SK-N-SH (cell line): ENCODE data around the gene DDR1.

ENCODE experiments used
- CHD2 ChIP-seq: fragments of 150-350 bp; IDR thresholded peaks from 2 replicates; pipeline ENCODE4 v1.6.1; 2018; ENCODE audit warnings: low read length; ENCODE audit not compliant: partially characterized antibody
- CTCF ChIP-seq: fragments of 200-600 bp; sonication (generic); IDR thresholded peaks from 2 replicates; pipeline ENCODE4 v1.6.1; 2017; ENCODE audit warnings: antibody characterized with exemption, mild to moderate bottlenecking, moderate library complexity
- EP300 ChIP-seq, 2 experiments: IDR thresholded peaks; 2 replicates each; pipeline versions ENCODE4 v1.4.0 to v1.6.1; 2012; ENCODE audit warnings: borderline replicate concordance in 1 of 2, low read depth in 1 of 2, low read length in 1 of 2
- FOXM1 ChIP-seq: IDR thresholded peaks from 2 replicates; pipeline ENCODE4 v1.4.0; 2012; ENCODE audit warnings: low read depth, mild to moderate bottlenecking
- PBX3 ChIP-seq: IDR thresholded peaks from 2 replicates; pipeline ENCODE4; 2012
- POLR2AphosphoS5 ChIP-seq: IDR thresholded peaks from 2 replicates; pipeline ENCODE4 v1.6.1; 2012; ENCODE audit warnings: low read depth, low read length
- REST ChIP-seq: IDR thresholded peaks from 2 replicates; pipeline ENCODE4 v1.6.1; 2012; ENCODE audit warnings: mild to moderate bottlenecking, low read depth, low read length, moderate library complexity
- RFX5 ChIP-seq: IDR thresholded peaks from 2 replicates; pipeline ENCODE4 v1.6.1; 2012; ENCODE audit warnings: mild to moderate bottlenecking, improper control_type of control experiment, low read length
- RXRA ChIP-seq: IDR thresholded peaks from 2 replicates; pipeline ENCODE4 v1.4.0; 2012; ENCODE audit warnings: low read depth, mild to moderate bottlenecking, borderline replicate concordance
- TAF1 ChIP-seq: IDR thresholded peaks from 2 replicates; pipeline ENCODE4 v1.6.1; 2012; ENCODE audit warnings: low read depth, mild to moderate bottlenecking, low read length, moderate library complexity, borderline replicate concordance
- TCF12 ChIP-seq: IDR thresholded peaks from 2 replicates; pipeline ENCODE4 v1.4.0; 2012
- YY1 ChIP-seq: IDR thresholded peaks from 2 replicates; pipeline ENCODE4 v1.4.0; 2012; ENCODE audit warnings: low read depth, mild to moderate bottlenecking
- ZBTB33 ChIP-seq: IDR thresholded peaks from 2 replicates; pipeline ENCODE4 v1.4.0; 2012; ENCODE audit warnings: low read depth, borderline replicate concordance
- TF ChIP-seq, protein P1 (sequence below): fragments of 150-350 bp; IDR thresholded peaks from 2 replicates; pipeline ENCODE4 v1.6.1; 2017; ENCODE audit warnings: antibody characterized with exemption, low read length, low read depth, borderline replicate concordance

DNA sequence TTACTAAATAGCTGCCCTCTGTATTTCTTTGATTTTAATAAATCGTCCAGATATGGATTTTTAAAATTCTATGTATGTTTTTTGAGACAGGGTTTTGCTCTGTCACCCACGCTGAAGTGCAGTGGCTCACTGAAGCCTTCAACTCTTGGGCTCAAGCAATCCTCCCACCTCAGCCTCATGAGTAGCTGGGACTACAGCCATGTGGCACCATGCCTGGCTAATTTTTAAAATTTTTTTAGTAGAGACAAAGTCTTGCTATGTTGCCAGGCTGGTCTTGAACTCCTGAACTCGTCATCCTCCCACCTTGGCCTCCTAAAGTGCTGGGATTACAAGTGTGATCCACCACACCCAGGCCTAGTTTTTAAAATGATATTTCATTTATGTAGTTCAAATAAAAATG lies 47.4 kb upstream of the DDR1 start:
- TF ChIP-seq RFX5 (no peak), CTCF (no peak), EP300 (IDR thresholded peaks at IDR 0.05; ENCODE audit: borderline replicate concordance in 1 of 2, low read depth in 1 of 2, low read length in 1 of 2) (no peak), TAF1 (no peak), ZBTB33 (no peak), YY1 (no peak), CHD2 (no peak), PBX3 (no peak), TCF12 (no peak), FOXM1 (no peak), RXRA (no peak), POLR2AphosphoS5 (no peak), REST (no peak)
- TF ChIP-seq, protein P1, sequence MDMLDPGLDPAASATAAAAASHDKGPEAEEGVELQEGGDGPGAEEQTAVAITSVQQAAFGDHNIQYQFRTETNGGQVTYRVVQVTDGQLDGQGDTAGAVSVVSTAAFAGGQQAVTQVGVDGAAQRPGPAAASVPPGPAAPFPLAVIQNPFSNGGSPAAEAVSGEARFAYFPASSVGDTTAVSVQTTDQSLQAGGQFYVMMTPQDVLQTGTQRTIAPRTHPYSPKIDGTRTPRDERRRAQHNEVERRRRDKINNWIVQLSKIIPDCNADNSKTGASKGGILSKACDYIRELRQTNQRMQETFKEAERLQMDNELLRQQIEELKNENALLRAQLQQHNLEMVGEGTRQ: no peak
